Stimulated activated CD8-positive, alpha-beta memory T cell treated with anti-CD3 and anti-CD28 coated beads, Interleukin-15, amount 100 ng/mL, for 24 hours (primary cell): ENCODE measurements around the gene RAPGEF4.

Source experiments
- DNase-seq: peaks from one replicate; pipeline ENCODE4 v3.0.0-alpha.2; 2020; ENCODE audit warnings: low read depth

Gene RAPGEF4

GRCh38 chr2:172905937-172906811 lies 170.5 kb downstream of the RAPGEF4 start:
- no peak for DNase-seq

GRCh38 chr2:172908275-172908674 lies 172.6 kb downstream of the RAPGEF4 start:
- no peak for DNase-seq

GRCh38 chr2:172909454-172909853 lies 173.8 kb downstream of the RAPGEF4 start:
- no peak for DNase-seq

- DNase-seq: no peak
Measured at GRCh38 chr2:172912266-172912665, 176.6 kb downstream of the RAPGEF4 start.

DNA sequence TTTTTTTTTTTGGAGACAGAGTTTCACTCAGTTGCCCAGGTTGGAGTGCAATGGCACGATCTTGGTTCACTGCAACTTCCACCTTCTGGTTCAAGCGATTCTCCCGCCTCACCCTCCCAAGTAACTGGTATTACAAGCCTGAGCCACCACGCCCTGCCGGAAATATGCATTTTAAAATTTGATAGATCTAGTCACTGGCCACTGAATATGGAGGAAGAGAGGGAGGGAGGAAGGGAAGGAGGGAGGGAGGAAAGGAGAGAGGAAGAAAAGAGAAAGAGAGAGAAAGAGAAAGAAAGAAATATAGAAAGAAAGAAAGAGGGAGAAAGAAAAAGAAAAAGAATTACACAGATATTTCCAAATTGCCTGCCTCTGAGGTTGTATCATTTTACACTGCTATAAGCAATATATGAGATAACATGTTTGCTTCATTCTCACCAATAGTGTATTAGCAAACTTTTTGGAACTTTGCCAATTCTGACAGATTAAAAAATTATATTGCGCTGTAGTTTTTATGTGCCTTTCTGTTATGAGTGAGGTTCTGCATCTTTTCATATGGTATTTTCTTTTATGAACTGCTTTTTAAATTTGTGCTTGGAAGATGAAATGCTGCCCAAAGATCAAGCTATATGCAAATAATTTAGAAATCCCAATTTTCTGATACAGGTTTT lies 178.8 kb downstream of the RAPGEF4 start:
- no peak for DNase-seq

- DNase-seq: no peak
Measured at GRCh38 chr2:172917716-172918115, 182.1 kb downstream of the RAPGEF4 start.

- DNase-seq: no peak
Measured at GRCh38 chr2:172919732-172920131, 184.1 kb downstream of the RAPGEF4 start.

DNA sequence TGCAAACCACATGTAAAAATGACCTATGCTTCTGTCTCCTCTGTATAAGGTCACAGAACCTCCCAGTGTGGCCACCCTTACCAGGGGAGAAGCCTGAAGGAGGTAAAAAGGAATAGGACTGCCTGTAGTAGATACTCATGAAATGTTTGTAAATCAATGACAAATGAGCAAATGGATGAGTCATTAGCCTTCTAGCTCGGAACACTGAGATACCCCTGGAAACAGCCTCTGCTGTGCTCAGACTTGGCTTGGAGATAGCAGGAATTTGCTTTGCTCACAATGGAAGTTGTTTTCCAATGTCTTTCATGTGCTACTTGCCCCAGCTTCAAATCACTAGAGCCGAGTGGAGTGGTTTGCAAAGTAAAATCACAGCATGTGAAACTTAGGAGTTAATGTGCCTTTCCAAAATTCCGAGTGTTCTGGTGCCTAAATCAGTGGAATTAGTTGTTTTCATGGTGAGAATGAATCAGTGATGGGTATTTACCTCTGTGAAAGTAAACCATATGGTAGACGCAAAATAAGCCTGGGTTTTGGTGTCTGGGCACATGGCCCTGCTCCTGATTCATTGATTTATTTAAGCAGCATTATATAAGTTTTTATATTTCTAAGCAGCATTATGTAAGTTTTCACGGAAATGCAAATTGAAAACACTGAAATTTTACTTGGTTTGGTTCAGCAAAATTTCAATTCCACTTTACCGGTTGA lies 186.0 kb downstream of the RAPGEF4 start:
- DNase-seq: no peak

DNA sequence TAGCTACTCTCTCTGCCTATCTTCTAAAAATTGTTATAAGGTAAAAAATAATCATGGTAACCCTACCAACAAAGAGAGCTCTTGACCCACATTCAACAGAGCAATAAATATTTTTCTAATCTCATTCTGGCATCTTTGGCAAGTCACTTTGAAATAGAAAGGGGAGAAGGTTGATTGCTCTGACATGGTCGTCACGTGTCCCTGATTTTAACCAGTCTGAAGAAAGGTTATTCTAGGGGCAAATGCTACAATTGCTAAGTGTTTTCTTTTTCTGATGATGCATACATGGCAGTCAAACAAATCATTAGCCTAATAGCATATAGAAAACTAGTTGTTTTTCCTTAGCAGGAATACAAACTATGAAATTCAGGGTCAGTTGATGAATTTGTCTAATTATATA lies 186.7 kb downstream of the RAPGEF4 start:
- no peak for DNase-seq

DNA sequence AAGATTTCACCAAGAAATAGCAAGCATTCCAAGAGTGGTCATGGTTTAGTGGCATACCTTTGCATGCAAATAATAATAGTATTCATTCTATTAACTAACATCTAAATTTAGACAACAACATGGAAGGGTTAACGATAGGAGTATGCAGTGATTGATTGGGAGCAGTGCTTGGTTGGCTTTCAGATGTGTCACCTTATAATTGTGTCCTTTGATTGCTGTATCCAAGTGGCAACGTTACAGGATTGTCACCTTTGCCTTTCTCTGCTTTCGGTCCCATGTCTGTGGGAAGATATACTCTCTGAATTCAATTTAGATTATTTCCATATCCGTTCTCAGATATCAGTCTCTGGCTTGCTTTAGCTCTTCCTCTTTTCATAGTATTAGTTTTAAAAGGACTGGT lies 187.2 kb downstream of the RAPGEF4 start:
- DNase-seq: no peak

DNA sequence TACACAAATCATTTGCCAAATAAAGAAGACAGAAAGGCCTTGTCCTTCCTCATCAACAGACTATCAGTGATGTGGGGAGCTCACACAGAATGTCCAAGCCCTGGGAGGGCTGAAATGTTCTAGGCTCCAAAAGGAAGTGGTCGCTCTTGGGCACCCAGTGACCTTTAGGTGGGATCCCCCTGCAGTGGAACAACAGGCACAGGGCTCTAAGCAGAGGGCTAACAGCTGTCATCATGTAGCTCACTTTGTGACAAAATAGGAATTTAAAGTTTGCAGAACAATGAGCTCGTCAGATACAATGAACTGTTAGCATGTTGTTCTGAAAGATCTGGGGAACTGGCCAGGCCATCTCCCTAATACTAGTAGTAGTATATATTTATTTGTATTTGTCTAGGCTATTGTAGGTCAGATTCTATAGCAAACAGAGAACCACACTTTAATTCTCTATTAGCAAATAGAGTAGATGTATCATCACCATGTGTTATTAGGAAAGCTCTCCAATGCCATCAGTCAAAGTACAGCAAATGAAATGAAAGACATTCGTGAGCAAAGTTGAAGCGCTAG lies 188.5 kb downstream of the RAPGEF4 start:
- no peak for DNase-seq

DNA sequence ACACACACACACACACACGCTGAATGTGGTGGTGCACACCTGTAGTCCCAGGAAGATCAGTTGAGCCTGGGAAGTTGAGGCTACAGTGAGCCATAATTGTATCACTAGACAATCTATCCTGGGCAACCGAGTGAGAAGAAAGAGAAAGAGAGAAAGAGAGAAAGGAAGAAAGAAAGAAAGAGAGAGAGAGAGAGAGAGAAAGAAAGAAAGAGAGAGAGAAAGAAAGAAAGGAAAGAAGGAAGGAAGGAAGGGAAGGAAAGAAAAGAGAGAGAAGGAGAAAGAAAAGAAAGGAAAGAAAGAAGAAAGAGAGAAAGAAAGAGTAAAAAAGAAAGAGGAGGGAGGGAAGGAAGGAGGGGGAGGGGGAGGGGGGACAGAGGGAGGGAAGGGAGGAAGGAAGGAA lies 190.0 kb downstream of the RAPGEF4 start:
- DNase-seq: no peak

DNA sequence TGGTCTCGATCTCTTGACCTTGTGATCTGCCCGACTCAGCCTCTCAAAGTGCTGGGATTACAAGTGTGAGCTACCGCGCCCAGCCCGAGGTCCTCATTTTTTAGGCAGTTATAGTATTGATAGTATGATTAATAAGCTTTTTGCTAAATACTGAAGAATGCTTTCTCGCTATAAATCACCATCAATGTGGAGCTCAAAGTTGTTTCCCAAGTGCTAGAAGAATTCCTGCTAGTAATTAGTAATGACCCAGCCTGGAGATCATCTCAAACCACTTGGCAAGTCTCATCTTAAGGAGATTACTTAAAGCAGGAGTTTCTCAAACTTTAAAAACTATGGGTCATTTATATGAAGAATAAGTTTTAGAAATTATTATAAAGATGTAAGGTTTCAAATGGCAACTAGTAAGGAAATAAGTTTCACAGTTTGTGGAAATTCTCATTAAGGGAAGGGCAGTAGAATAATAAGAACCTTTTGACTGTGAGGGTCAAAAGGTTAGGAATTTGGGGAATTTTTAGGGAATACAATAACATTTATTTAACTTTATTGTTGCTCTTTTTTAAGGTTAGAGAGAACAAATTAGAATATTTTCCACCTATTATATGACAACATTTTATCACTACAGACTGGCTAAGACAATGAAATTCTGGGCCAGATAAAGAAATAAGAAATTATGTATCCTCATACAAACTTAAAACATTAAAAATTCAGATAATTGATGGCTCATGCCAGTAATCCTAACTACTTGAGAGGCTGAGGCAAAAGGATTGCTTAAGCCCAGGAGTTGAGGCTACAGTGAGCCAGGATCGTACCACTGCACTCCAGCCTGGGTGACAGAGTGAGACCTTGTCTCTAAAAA lies 191.4 kb downstream of the RAPGEF4 start:
- no peak for DNase-seq

DNA sequence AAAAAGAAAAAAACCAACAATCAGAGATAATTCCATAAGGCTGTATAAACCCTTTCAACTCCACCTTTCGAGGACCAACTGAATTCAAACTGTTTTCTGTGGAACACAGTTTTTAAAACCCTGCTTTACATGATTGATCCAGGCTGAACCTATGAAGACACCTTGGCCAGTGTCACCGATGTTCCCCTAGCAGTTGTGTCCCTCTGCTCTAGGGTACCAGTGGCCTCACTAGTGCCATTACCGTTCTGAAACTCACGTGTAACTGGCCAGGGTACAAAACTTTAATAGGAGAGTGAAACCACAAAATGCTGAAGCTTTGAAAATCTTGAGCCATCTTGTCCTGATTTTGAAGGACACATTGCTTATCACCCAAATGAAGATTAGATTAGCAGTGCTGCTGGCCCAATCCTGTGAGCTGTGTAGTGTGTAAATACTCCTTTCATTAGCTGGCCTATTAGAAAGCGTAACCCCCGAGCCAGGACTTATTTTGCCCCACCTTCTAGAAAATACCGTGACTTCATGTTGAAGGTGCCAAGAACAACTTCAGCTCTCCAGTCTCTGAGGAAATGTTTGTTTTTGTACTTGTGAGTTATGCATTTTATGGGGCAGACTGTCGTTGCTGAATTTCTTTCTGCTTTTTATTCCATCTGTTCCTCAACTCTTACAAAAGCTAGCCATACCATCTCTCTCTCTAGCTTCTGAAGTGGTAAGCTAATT lies 192.2 kb downstream of the RAPGEF4 start:
- DNase-seq: no peak

DNA sequence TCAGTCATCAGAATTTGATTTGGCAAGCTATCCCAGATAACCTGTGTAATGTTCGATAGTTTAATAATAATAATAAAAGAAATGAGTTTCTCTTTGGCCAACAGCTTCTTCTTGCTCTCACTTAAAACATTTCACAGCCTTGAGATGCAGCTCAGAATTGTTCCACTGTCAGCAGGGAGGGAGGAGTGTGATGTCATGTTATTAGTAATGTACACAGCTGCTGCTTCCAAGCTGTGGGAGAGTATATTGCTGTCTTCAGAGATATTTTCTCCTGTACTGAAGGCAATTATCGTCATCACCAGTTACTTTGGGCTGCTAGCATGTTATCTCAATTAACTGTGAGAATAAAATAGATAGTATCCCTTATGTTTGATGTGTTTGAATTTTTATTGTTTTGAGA lies 193.1 kb downstream of the RAPGEF4 start:
- DNase-seq: no peak

DNA sequence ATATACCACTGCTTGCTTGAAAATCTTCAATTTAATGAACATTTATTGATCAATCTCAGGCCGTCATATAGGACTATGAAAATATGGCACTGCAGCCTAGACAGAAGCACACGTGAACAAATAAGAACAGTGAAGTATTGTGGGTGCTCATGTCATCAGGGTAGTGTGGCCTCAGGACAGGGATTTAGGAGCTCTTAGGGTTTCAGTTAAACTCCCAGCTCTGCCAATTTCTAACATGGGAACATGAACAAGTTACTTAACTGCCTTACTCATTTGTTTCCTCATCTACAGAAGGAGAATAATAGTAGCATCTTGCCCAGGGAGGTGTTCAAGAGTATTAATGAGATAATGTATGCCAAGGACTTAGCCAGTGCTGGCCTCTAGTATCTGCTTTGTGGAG lies 194.0 kb downstream of the RAPGEF4 start:
- DNase-seq: no peak

DNA sequence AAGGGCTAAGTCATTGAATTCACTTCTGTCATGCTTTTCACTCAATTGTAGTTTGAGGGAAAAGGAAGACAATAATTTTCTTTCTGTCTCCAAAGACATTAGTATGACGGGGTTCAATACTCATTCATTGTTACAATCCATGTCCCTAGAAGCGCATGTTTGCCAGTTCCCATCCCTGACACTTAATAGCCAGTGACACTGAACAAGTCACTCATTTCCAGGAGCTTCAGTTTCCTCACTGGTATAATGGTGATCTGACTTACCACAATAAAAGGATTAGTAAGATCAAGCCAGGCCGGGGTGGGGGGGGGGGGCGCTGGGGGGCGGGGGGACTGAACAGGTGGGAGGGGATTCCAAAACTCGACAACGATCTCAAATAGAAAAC lies 195.2 kb downstream of the RAPGEF4 start:
- DNase-seq: no peak

- DNase-seq: no peak
Measured at GRCh38 chr2:172931256-172931894, 195.7 kb downstream of the RAPGEF4 start.

DNA sequence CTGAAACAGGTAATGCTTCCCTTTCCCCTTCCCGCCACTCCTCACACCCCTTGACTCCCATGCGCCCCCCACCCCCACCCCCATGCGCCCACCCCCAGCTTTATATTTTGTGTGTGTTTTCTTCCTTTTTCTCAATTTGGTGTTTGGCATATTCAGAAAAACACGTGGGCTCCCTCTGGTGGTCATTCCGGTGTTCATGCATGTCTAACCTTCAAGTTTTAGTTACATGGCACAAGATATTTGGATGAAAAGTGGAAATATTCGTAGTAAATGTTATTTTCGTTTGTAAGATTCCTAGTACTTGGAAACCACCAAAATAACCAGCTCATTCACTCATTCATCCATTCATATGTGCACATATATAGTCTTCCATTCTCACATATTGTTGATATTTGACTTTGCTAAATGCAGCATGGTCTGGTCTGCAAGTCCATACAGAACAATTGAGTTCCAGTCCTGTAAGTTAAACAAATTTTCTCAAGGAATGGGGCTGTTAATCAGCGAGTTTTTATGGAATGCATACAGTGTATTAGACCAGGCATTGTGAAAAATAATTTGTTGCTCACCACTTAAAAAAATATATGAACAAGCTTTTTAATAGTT lies 196.4 kb downstream of the RAPGEF4 start:
- DNase-seq: peak; percentile 31
